Gastroesophageal sphincter (tissue), 3 donors: ENCODE data around the gene HYAL2.

ENCODE experiments used
- POLR2A ChIP-seq, 2 donors: fragments of 450-650 bp; IDR thresholded peaks; one replicate each; pipeline ENCODE4 v1.6.1; 2017; ENCODE audit warnings: antibody characterized with exemption in 2 of 2, mild to moderate bottlenecking in 2 of 2, moderate library complexity in 1 of 2
- TF ChIP-seq, protein P1 (sequence below), 4 experiments: fragments of 200-600 bp in 2 of 4; fragments of 450-650 bp in 2 of 4; sonication (generic) in 1 of 4; IDR thresholded peaks; one replicate each; pipeline ENCODE4 v1.5.1; 2017 to 2019; ENCODE audit warnings: antibody characterized with exemption in 4 of 4, mild to moderate bottlenecking in 2 of 4, moderate library complexity in 2 of 4

DNA sequence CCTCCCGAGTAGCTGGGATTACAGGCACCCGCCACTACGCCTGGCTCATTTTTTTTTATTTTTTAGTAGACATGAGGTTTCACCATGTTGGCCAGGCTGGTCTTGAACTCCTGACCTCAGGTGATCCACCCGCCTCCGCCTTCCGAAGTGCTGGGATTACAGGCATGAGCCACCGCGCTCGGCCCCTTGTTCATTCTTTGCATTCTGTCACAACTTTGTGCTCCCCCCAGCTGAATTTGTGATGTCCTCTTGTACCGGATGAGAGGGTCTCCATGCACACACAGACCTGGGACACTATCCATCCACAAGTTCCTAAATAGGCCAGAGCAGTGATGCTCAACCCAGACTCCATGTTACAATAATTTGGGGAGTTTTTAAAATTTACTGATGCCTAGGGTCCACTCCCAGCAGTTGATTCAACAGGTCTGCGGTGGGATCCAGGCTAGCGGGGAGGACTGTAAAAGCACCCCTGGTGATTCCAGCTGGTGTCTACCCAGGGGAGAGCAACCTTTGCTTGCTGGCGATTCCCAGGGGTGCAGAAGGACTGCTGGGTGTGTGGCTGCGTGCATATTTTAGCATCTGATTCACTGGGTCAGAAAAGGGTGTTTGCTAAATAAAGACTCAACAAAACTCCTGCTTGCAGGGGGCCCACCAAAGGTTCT lies 17.1 kb upstream of the HYAL2 start:
- TF ChIP-seq, protein P1, sequence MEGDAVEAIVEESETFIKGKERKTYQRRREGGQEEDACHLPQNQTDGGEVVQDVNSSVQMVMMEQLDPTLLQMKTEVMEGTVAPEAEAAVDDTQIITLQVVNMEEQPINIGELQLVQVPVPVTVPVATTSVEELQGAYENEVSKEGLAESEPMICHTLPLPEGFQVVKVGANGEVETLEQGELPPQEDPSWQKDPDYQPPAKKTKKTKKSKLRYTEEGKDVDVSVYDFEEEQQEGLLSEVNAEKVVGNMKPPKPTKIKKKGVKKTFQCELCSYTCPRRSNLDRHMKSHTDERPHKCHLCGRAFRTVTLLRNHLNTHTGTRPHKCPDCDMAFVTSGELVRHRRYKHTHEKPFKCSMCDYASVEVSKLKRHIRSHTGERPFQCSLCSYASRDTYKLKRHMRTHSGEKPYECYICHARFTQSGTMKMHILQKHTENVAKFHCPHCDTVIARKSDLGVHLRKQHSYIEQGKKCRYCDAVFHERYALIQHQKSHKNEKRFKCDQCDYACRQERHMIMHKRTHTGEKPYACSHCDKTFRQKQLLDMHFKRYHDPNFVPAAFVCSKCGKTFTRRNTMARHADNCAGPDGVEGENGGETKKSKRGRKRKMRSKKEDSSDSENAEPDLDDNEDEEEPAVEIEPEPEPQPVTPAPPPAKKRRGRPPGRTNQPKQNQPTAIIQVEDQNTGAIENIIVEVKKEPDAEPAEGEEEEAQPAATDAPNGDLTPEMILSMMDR (IDR thresholded peaks at IDR 0.05): no peak
- no peak for TF ChIP-seq POLR2A (IDR thresholded peaks at IDR 0.05)
